HCT116 (cell line): Measurements from ENCODE around the gene SLC39A12. TPM values are rescaled to one million over a fixed set of nuclear protein-coding genes. Genes with fewer than 3 reads are reported as not detected.

Experiments used
- ATAC-seq: fragments of 200-7000 bp; cut with Tn5 transposase; 2 replicates; pipeline ENCODE4 v1.9.1; 2020; ENCODE audit warnings: mild to moderate bottlenecking, moderate library complexity
- BruUV-seq: library from RNA; stranded (reverse); fragments of 400-500 nt; replicated peaks from 2 replicates; lab custom pipeline; 2021; lab: Mats Ljungman, UMichigan
- CTCF ChIA-PET: fragments of 300-600 bp; sonication (Branson Sonifier 250); formaldehyde crosslinking; loops from one replicate; lab custom pipeline; 2021; ENCODE audit warnings: antibody characterized with exemption; lab: Charles Lee
- POLR2A ChIA-PET: fragments of 300-600, 350-600 bp; sonication (Branson Sonifier 250); formaldehyde crosslinking; loops from one replicate; lab custom pipeline; 2021; ENCODE audit warnings: antibody characterized with exemption; lab: Charles Lee
- RAD21 ChIA-PET, 2 experiments: fragments of 300-600 bp; sonication (Branson Sonifier 250); formaldehyde crosslinking; loops; one replicate each; lab custom pipeline; 2023; ENCODE audit warnings: low total read pairs in 2 of 2; ENCODE audit not compliant: uncharacterized antibody in 2 of 2, unreplicated experiment in 2 of 2, low non-redundant PET in 1 of 2; lab: Charles Lee
- DNase-seq: peaks from one replicate; pipeline ENCODE4 v3.0.0-alpha.2; 2010; ENCODE audit warnings: low read depth, low spot score
- H2AFZ ChIP-seq: fragments of 200-600 bp; shearing (Covaris generic), sonication (generic); 2 replicates; pipeline ENCODE4 v1.6.1; 2017; ENCODE audit warnings: low read depth, mixed run types, mixed read lengths, antibody characterized with exemption, low read length; ENCODE audit not compliant: poor library complexity, severe bottlenecking
- H3K27ac ChIP-seq: 2 replicates; pipeline ENCODE4 v1.5.1; 2012; ENCODE audit warnings: low read depth, low read length
- H3K27me3 ChIP-seq: fragments of 200-600 bp; sonication (generic); 2 replicates; pipeline ENCODE4 v1.6.1; 2016; ENCODE audit warnings: mixed run types, low read length, mixed read lengths; ENCODE audit not compliant: insufficient read depth
- H3K36me3 ChIP-seq, 2 experiments: fragments of 200-500 bp in 1 of 2; fragments of 200-600 bp in 1 of 2; sonication (Bioruptor generic) in 1 of 2; sonication (generic) in 1 of 2; 2 replicates each; pipeline versions ENCODE4 v1.5.1 to v1.6.1; 2014 to 2016; ENCODE audit warnings: low read length in 2 of 2, inconsistent platforms in 1 of 2, mixed read lengths in 1 of 2, mixed run types in 1 of 2; ENCODE audit not compliant: insufficient read depth in 2 of 2, control insufficient read depth in 1 of 2
- H3K4me1 ChIP-seq, 2 experiments: fragments of 200-600 bp in 1 of 2; sonication (generic) in 1 of 2; 2 replicates each; pipeline versions ENCODE4 v1.5.1 to v1.6.1; 2012 to 2017; ENCODE audit warnings: low read length in 2 of 2, inconsistent platforms in 1 of 2, mild to moderate bottlenecking in 1 of 2, mixed read lengths in 1 of 2, mixed run types in 1 of 2, moderate library complexity in 1 of 2; ENCODE audit not compliant: insufficient read depth in 2 of 2, control insufficient read depth in 1 of 2
- H3K4me2 ChIP-seq: fragments of 200-600 bp; sonication (generic); 2 replicates; pipeline ENCODE4 v1.6.1; 2017; ENCODE audit warnings: mixed run types, low read length, mixed read lengths
- H3K4me3 ChIP-seq, 2 experiments: fragments of 200-600 bp in 1 of 2; sonication (generic) in 1 of 2; replicated peaks in 1 of 2; 2 replicates each; pipeline ENCODE4 v1.5.1; 2011 to 2016; ENCODE audit warnings: low read length in 2 of 2, control low read depth in 1 of 2, low read depth in 1 of 2, mild to moderate bottlenecking in 1 of 2, mixed read lengths in 1 of 2, mixed run types in 1 of 2
- H3K79me2 ChIP-seq: fragments of 200-600 bp; sonication (generic); 2 replicates; pipeline ENCODE4 v1.6.1; 2017; ENCODE audit warnings: mild to moderate bottlenecking, mixed run types, low read length, moderate library complexity, mixed read lengths; ENCODE audit not compliant: insufficient read depth
- H3K9ac ChIP-seq: fragments of 200-600 bp; sonication (generic); 2 replicates; pipeline ENCODE4 v1.6.1; 2016; ENCODE audit warnings: low read length, mixed read lengths
- H3K9me2 ChIP-seq: fragments of 200-600 bp; sonication (generic), shearing (Covaris generic); 2 replicates; pipeline ENCODE4 v1.6.1; 2017; ENCODE audit warnings: mixed run types, mild to moderate bottlenecking, moderate library complexity; ENCODE audit not compliant: insufficient read depth
- H3K9me3 ChIP-seq, 2 experiments: fragments of 200-500 bp in 1 of 2; fragments of 200-600 bp in 1 of 2; sonication (Bioruptor generic) in 1 of 2; sonication (generic) in 1 of 2; 2 replicates each; pipeline ENCODE4 v1.6.1; 2014 to 2017; ENCODE audit warnings: low read length in 2 of 2, mixed read lengths in 2 of 2, inconsistent platforms in 1 of 2, low read depth in 1 of 2, mild to moderate bottlenecking in 1 of 2, mixed run types in 1 of 2, moderate library complexity in 1 of 2; ENCODE audit not compliant: control insufficient read depth in 1 of 2, insufficient read depth in 1 of 2
- H4K20me1 ChIP-seq: fragments of 200-600 bp; sonication (generic), shearing (Covaris generic); 2 replicates; pipeline ENCODE4 v1.6.1; 2017; ENCODE audit warnings: mixed run types, mild to moderate bottlenecking, moderate library complexity; ENCODE audit not compliant: insufficient read depth
- CBX3 ChIP-seq: IDR thresholded peaks from 2 replicates; pipeline ENCODE4 v1.6.1; 2012; ENCODE audit warnings: low read depth
- EGR1 ChIP-seq: IDR thresholded peaks from 2 replicates; pipeline ENCODE4 v1.6.1; 2012; ENCODE audit warnings: low read depth
- EZH2 ChIP-seq: fragments of 200-600 bp; sonication (generic); IDR thresholded peaks from 2 replicates; pipeline ENCODE4 v1.6.1; 2017; ENCODE audit warnings: antibody characterized with exemption, mixed run types
- EZH2phosphoT487 ChIP-seq: fragments of 200-600 bp; IDR thresholded peaks from 2 replicates; pipeline ENCODE4 v1.6.1; 2018; ENCODE audit warnings: antibody characterized with exemption, borderline replicate concordance
- JUND ChIP-seq: IDR thresholded peaks from 2 replicates; pipeline ENCODE4 v1.6.1; 2012
- RAD21 ChIP-seq: IDR thresholded peaks from 2 replicates; pipeline ENCODE4 v1.6.1; 2012; ENCODE audit warnings: low read depth, mild to moderate bottlenecking
- YY1 ChIP-seq: IDR thresholded peaks from 2 replicates; pipeline ENCODE4 v1.6.1; 2011; ENCODE audit warnings: low read length, low read depth, moderate library complexity, mild to moderate bottlenecking; ENCODE audit not compliant: insufficient replicate concordance; ENCODE audit errors: extremely low read depth
- ZBTB33 ChIP-seq: IDR thresholded peaks from 2 replicates; pipeline ENCODE4 v1.6.1; 2011; ENCODE audit warnings: mild to moderate bottlenecking, low read length, moderate library complexity; ENCODE audit not compliant: insufficient replicate concordance; ENCODE audit errors: extremely low read depth
- intact Hi-C: fragments of 100-400 bp; cut with micrococcal nuclease; formaldehyde crosslinking; loops from 2 replicates; pipeline ENCODE4 v1.10.0; 2022
- total RNA-seq: library from RNA; stranded (reverse); gene quantifications from one replicate; pipeline ENCODE4 v1.2.1, GENCODE V29; 2021; ENCODE audit not compliant: unreplicated experiment
- TF ChIP-seq, protein P1 (sequence below): IDR thresholded peaks from 2 replicates; pipeline ENCODE4 v1.6.1; 2012
- TF ChIP-seq, protein P2 (sequence below): IDR thresholded peaks from 2 replicates; pipeline ENCODE4 v1.6.1; 2012

Gene SLC39A12
- total RNA-seq, 1 experiment from 2014 or later, result not detected

DNA sequence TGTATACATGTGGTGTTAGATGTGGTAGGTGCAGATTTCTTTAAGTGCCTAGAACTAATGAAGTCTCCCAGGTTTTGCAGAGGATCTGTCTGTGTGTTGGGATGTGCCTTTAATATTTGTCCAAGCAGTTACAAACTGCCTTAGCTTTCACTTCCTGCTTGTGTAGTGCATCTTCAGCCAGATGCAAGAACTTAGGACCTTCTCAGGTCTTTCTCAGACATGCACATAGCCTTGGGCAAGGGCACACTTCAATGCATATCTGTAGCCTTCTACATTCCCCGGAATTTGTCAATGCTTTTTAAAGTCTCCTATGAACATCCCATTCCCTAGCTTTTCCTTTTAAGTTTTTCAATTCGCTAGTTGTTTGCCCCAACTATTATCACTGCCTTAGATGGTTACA is 47.2 kb upstream of the SLC39A12 start (continued):
- TF ChIP-seq ZBTB33, result no peak
- no peak for TF ChIP-seq YY1
- no peak for TF ChIP-seq EZH2
- no peak for TF ChIP-seq CBX3
- TF ChIP-seq, protein P1, sequence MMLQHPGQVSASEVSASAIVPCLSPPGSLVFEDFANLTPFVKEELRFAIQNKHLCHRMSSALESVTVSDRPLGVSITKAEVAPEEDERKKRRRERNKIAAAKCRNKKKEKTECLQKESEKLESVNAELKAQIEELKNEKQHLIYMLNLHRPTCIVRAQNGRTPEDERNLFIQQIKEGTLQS, result no peak
- TF ChIP-seq JUND, result no peak
- TF ChIP-seq, protein P2, sequence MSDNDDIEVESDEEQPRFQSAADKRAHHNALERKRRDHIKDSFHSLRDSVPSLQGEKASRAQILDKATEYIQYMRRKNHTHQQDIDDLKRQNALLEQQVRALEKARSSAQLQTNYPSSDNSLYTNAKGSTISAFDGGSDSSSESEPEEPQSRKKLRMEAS, result no peak
- TF ChIP-seq EZH2phosphoT487, result no peak
- no peak for TF ChIP-seq EGR1
- TF ChIP-seq RAD21, result no peak

DNA sequence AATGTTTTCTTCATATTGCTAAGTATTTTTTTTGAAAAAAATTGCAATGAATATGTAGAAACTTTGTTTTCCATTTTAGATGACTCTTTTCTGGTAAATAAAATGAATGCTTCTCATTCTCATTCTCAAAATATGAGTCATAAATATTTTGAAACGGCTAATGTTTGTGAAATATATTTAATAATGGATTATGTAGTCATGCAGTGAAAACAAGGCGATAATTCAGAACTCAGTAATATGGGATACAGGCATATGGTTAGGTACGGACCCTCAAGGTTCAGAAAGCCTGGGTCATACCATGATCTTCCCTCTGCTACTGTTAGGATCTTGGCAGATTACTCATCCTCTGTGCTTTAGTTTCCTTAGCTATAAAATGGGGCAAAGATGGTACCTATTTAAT is 46.2 kb upstream of the SLC39A12 start:
- intact Hi-C loops, result no loop called here

More for the DNA sequence above, 46.2 kb upstream of the SLC39A12 start:
- POLR2A ChIA-PET, result no interaction called here
- Histone ChIP-seq H3K36me3 (no peaks in the 10 kb centered on the region), H2AFZ (no peak overlapping the region), H3K9me2 (no peaks in the 10 kb centered on the region), H3K4me2 (no peak overlapping the region), H3K4me1 (no peaks in the 10 kb centered on the region), H3K79me2 (no peaks in the 10 kb centered on the region), H3K4me3 (no peak overlapping the region), H3K27me3 (peaks cover 6% of the 10 kb centered on the region; the same call in 1 of the 2 replicates), H4K20me1 (no peaks in the 10 kb centered on the region), H3K27ac (no peak overlapping the region), H3K9me3 (no peaks in the 10 kb centered on the region), H3K9ac (no peak overlapping the region)
- CTCF ChIA-PET, result interaction anchor here (1.1 kb wide), 1 partner anchor 311 kb away, joined by 4 read pairs; no protein-coding TSS in a partner anchor
- no peak for DNase-seq
- BruUV-seq, result no TSS peak
- no peak for TF ChIP-seq EGR1
- no peak for ATAC-seq
- RAD21 ChIA-PET, result no interaction called here
